Measurements from ENCODE around the gene PUS3. TPM values are rescaled to one million over a fixed set of nuclear protein-coding genes. Genes with fewer than 3 reads are reported as not detected.

Gene PUS3
- total RNA-seq, 2 donors from 2014 or later = 8.3 to 11.8 TPM

DNA sequence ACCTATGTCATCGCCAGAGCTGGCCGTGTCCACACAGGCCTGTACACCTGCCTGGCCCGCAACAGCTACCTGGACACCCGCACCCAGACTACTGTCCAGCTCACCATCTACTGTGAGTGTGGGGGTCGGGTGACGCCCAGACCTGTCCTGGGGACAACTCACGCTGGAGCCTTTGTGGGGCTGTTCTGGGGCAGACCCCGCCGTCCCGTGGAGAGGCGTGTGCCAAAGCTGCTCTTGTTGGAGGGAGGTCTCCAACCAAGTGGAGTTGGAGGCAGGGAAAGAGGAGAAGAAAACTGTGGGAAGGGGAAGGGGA is 47.1 kb upstream of the PUS3 start:
- no peak overlapping the region for H3K4me3 ChIP-seq
- H3K27ac ChIP-seq = no peak overlapping the region
- intact Hi-C loops (cut with DNase I) = loop anchor here (5.0 to 10.0 kb wide), 2 partner anchors 65 to 112 kb away; partner anchors contain the start of gene CDON
- H3K36me3 ChIP-seq = no peaks in the 10 kb centered on the region
- 92% methylated on average over 11 of the region's 11 CpGs for WGBS
- peaks cover 18% of the 10 kb centered on the region for H3K4me1 ChIP-seq (replicated peaks)
- TF ChIP-seq, protein P1, sequence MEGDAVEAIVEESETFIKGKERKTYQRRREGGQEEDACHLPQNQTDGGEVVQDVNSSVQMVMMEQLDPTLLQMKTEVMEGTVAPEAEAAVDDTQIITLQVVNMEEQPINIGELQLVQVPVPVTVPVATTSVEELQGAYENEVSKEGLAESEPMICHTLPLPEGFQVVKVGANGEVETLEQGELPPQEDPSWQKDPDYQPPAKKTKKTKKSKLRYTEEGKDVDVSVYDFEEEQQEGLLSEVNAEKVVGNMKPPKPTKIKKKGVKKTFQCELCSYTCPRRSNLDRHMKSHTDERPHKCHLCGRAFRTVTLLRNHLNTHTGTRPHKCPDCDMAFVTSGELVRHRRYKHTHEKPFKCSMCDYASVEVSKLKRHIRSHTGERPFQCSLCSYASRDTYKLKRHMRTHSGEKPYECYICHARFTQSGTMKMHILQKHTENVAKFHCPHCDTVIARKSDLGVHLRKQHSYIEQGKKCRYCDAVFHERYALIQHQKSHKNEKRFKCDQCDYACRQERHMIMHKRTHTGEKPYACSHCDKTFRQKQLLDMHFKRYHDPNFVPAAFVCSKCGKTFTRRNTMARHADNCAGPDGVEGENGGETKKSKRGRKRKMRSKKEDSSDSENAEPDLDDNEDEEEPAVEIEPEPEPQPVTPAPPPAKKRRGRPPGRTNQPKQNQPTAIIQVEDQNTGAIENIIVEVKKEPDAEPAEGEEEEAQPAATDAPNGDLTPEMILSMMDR (IDR thresholded peaks at IDR 0.05) = no peak
- TF ChIP-seq POLR2AphosphoS5 (IDR thresholded peaks at IDR 0.05) = no peak
- TF ChIP-seq POLR2A (IDR thresholded peaks at IDR 0.05) = no peak
- no peak for DNase-seq (ENCODE audit: low spot score)
- no peaks in the 10 kb centered on the region for H3K27me3 ChIP-seq (replicated peaks; ENCODE audit: insufficient read depth)
- H3K9me3 ChIP-seq = no peaks in the 10 kb centered on the region

DNA sequence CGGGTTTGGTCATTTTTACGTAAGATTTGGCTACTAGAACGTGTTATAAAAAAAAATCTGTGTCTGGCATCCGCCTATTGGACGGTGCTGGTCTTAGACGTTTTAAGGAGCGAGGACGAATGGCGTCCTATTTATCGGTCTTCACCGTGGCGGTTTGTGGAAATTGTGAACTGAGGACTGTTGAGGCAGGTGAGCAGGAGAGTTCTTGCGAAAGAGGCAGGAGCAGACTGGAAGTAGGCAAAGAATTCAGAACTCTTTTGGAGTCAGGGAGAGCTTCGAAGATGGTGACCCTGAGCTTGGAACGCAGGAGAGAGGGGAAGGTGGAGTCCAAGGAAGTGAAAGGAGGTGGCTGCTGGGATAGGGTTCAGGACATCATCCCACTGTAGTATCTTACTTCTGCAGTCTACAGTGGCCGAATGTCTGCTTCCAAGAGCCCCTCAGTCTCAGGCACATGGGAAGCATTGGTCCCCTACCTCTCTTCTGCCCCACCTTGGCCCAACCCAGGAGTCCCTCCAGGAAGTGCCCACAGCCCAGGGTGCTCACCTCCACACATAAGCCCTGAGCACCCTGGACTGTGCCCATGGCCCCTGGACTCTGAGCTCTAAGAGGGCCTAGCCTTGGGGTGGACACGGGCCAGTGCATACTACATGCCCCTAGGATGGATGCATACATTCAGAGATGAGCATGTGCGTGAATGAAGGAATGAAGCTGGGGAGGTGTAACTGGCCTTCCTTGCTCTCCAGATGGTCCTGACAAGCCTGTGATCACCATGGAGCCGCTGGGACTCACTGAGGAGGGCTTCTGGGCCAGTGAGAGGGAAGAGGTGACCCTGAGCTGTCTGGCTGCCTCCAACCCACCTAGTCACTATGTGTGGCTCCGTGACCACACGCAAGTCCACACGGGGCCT is 46.5 kb upstream of the PUS3 start:
- no peak for TF ChIP-seq POLR2A (IDR thresholded peaks at IDR 0.05)
- TF ChIP-seq, protein P1 (IDR thresholded peaks at IDR 0.05) = no peak
- no peak for TF ChIP-seq POLR2AphosphoS5 (IDR thresholded peaks at IDR 0.05)
- 91% methylated on average over 20 of the region's 22 CpGs for WGBS
- Histone ChIP-seq H3K4me1 (replicated peaks) (peaks cover 18% of the 10 kb centered on the region), H3K36me3 (no peaks in the 10 kb centered on the region), H3K27ac (no peak overlapping the region), H3K9me3 (no peaks in the 10 kb centered on the region), H3K27me3 (replicated peaks; ENCODE audit: insufficient read depth) (no peaks in the 10 kb centered on the region), H3K4me3 (no peak overlapping the region)
- no peak for DNase-seq (ENCODE audit: low spot score)
- intact Hi-C loops (cut with DNase I) = loop anchor here (5.0 to 10.0 kb wide), 2 partner anchors 65 to 113 kb away; partner anchors contain the start of gene CDON

DNA sequence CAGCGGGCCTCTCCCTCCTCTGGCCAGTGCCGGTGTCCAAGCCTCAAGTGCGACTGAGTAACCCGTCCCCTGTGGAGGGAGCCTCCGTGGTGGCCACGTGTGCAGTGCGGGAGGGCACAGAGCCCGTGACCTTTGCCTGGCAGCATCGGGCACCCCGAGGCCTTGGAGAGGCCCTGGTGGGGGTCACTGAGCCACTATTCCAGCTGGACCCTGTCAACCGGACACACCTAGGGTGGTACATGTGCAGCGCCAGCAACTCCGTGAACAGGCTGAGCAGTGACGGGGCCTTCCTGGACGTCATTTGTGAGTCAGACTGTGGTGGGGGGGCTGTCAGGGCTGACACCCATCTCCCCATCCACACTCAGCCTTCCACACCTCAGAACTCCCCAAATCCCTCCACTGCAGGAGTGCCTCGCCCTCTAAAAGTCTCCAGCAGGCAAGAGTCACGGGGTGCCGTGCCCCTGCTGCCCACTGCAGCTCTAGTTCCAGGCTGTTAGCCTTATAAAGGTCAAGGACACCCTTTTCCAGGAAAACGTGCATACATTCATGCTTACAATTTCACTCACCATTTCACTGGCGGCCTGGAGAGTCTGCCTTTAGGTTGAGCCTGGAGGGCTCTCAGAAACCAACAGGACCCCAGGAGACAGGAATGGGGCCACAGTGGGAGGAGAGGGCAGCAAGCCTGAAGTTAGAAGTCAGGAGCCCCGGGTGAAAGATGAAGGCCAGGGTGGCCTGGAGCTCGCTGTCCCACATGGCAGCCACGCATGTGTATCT is 45.5 kb upstream of the PUS3 start:
- TF ChIP-seq POLR2AphosphoS5 (IDR thresholded peaks at IDR 0.05) (no peak), POLR2A (IDR thresholded peaks at IDR 0.05) (no peak)
- TF ChIP-seq, protein P1 (IDR thresholded peaks at IDR 0.05) = no peak

DNA sequence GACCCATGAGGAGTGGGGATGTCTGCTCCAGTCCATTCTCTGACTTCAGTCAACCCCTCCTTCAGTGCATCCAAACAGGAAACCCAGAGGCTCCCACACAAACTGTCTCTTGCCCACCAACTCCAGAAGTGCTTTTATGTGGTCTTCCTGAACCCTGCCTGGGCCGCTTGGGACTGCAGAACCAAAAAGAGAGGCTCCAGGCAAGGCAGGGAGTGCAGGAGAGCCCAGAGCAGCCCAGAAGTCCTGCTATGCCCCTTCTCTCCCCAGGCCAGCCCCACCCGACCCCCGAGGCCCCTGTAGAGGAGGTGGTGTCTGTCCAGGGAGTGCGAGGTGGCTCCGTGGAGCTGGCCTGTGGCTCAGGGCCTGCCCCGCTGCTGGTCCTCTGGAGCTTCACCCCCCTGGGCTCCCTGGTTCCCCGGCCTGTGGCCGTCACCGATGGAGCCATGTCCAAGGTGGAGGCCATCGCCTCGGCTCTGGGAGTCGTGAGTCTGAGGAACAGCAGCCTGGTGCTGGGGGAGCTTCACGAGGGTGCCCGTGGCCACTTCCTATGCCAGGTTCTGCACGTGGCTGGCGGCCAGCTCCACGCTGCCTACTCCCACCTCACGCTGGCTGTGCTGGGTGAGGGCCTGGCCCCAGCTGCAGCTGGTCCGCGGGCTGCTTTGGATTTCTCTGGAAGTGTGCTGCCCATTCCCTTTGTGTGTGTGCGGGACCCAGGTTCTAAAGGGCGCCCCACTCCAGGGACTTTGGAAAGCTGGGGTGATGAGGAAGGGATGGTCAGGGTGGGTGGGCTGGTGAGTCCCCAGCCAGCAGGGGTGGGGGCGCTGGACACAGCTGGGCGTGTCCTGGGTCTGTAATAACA is 44.6 kb upstream of the PUS3 start:
- TF ChIP-seq, protein P1 (IDR thresholded peaks at IDR 0.05) = no peak
- TF ChIP-seq POLR2AphosphoS5 (IDR thresholded peaks at IDR 0.05) (no peak), POLR2A (IDR thresholded peaks at IDR 0.05) (no peak)
- no peak for DNase-seq (ENCODE audit: low spot score)
- Histone ChIP-seq H3K27me3 (replicated peaks; ENCODE audit: insufficient read depth) (no peaks in the 10 kb centered on the region), H3K4me1 (replicated peaks) (peaks cover 13% of the 10 kb centered on the region), H3K9me3 (no peaks in the 10 kb centered on the region), H3K4me3 (no peak overlapping the region), H3K27ac (no peak overlapping the region), H3K36me3 (no peaks in the 10 kb centered on the region)
- intact Hi-C loops (cut with DNase I) = no loop called here
- WGBS = 94% methylated on average over 24 of the region's 24 CpGs

More for the DNA sequence above, 45.5 kb upstream of the PUS3 start:
- H3K27me3 ChIP-seq (replicated peaks; ENCODE audit: insufficient read depth) = no peaks in the 10 kb centered on the region
- H3K9me3 ChIP-seq = no peaks in the 10 kb centered on the region
- no peak overlapping the region for H3K4me3 ChIP-seq
- H3K36me3 ChIP-seq = no peaks in the 10 kb centered on the region
- intact Hi-C loops (cut with DNase I) = no loop called here
- H3K4me1 ChIP-seq (replicated peaks) = peaks cover 17% of the 10 kb centered on the region
- 92% methylated on average over 23 of the region's 23 CpGs for WGBS
- DNase-seq (ENCODE audit: low spot score) = no peak
- H3K27ac ChIP-seq = no peak overlapping the region

Measured in prostate gland (tissue), 2 donors.